Measurements from ENCODE around the gene JAK1. TPM values are rescaled to one million over a fixed set of nuclear protein-coding genes. Genes with fewer than 3 reads are reported as not detected.

JAK1 gene
- total RNA-seq, 1 experiment from 2014 or later: 138 TPM

DNA sequence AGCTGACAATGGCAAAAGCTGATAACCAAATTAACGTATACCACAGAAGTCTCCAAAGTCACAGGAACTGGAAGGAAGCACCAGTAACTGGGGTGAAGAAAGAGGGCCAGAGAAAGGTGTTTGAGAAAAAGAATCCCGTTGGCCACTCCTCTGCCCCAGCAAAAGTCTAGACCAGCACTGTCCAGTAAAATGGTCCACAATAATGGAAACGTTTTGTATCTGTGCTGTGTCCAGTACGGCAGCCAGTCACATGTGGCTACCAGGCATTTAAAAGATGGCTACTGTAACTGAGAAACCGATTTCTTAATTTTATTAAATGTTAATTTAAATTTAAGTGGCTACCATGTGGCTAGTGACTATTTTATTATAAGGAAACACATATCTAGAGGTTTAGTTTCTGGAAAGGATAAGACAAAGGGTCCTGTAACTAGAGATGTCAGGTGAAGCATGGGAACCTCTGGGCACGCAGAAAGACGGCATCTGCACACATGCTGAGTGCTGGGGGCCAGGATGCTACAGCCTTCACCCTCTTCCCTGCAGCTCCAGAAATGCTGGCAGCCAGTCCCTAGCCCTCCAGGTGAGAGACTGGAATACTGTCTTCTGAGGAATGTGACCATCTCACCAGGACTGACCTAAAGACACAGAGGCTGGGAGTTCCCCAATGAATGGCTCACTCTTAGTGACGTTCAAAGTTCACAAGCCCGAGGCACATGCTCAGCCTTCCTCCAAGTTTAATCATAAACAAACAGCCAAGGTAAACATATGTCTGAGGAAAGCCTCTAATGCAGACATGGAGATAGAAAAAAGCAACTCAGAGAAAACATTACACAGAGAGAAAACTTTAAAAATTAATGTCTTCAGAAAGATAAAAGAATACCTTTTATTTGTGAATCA lies 50.7 kb downstream of the JAK1 start:
- DNase-seq (ENCODE audit: low read depth, low spot score): no peak

DNA sequence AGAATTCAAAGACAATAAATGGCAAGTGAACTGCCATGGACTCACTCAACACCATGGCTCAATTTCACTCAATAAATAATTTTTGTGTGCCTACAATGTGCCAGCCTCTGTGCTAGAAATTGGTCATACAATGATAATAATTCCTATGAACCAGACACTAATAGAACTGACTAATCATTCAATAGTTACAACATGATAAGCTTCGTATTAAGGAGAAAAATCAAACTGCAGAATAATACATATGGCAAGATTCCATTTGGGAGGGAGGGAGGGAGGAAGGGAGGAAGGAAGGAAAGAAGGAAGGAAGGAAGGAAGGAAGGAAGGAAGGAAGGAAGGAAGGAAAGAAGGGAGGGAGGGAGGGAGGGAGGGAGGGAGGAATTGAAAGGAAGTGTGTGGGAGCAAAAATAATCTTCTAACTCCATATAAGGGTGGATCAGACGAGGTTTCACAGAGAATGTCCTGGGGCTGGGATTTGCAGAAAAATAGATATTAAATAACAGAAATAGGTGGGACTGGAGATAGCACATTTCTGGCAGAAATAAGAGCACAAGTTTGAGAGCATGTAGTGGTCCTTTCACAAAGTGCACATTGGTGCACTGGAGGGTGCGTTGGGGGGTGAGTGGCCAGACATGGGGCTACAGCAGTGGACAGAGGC lies 52.9 kb downstream of the JAK1 start:
- Histone ChIP-seq H3K4me1 (ENCODE audit: control insufficient read depth, insufficient read depth, low read length) (peaks cover 57% of the 10 kb centered on the region), H3K36me3 (ENCODE audit: control insufficient read depth, insufficient read depth, low read length) (no peaks in the 10 kb centered on the region), H3K9me3 (ENCODE audit: control insufficient read depth, insufficient read depth, low read depth, low read length) (no peaks in the 10 kb centered on the region), H3K27ac (ENCODE audit: low read length) (no peak overlapping the region), H3K27me3 (ENCODE audit: control insufficient read depth, insufficient read depth, low read length) (no peaks in the 10 kb centered on the region), H3K4me3 (ENCODE audit: low read depth in 2 of 2, low read length in 2 of 2) (no peak overlapping the region)
- CTCF ChIA-PET: no interaction called here
- in situ Hi-C loops (cut with HindIII; ENCODE audit: low pct_unique_long_range_greater_than_20kb, low sequenced_read_pairs): no loop called here
- ATAC-seq (no peak), DNase-seq (ENCODE audit: low read depth, low spot score) (no peak)
- BruUV-seq (replicated peaks): no TSS peak
- TF ChIP-seq CTCF (IDR thresholded peaks at IDR 0.05): no peak
- TF ChIP-seq TCF7L2 (IDR thresholded peaks at IDR 0.05; ENCODE audit: low read depth, low read length): no peak
- TF ChIP-seq, protein P1, sequence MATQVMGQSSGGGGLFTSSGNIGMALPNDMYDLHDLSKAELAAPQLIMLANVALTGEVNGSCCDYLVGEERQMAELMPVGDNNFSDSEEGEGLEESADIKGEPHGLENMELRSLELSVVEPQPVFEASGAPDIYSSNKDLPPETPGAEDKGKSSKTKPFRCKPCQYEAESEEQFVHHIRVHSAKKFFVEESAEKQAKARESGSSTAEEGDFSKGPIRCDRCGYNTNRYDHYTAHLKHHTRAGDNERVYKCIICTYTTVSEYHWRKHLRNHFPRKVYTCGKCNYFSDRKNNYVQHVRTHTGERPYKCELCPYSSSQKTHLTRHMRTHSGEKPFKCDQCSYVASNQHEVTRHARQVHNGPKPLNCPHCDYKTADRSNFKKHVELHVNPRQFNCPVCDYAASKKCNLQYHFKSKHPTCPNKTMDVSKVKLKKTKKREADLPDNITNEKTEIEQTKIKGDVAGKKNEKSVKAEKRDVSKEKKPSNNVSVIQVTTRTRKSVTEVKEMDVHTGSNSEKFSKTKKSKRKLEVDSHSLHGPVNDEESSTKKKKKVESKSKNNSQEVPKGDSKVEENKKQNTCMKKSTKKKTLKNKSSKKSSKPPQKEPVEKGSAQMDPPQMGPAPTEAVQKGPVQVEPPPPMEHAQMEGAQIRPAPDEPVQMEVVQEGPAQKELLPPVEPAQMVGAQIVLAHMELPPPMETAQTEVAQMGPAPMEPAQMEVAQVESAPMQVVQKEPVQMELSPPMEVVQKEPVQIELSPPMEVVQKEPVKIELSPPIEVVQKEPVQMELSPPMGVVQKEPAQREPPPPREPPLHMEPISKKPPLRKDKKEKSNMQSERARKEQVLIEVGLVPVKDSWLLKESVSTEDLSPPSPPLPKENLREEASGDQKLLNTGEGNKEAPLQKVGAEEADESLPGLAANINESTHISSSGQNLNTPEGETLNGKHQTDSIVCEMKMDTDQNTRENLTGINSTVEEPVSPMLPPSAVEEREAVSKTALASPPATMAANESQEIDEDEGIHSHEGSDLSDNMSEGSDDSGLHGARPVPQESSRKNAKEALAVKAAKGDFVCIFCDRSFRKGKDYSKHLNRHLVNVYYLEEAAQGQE (IDR thresholded peaks at IDR 0.05; ENCODE audit: insufficient read depth in 1 of 2, low read depth in 2 of 2, low read length in 1 of 2): no peak
- no peak for TF ChIP-seq SIN3A (IDR thresholded peaks at IDR 0.05; ENCODE audit: borderline replicate concordance, insufficient read depth, low read depth, low read length)
- no peak for TF ChIP-seq POLR2AphosphoS5 (IDR thresholded peaks at IDR 0.05; ENCODE audit: low read depth, low read length)
- intact Hi-C loops (cut with micrococcal nuclease; ENCODE audit: unreplicated experiment): no loop called here
- POLR2A ChIA-PET: no interaction called here

More for the DNA sequence above, 50.7 kb downstream of the JAK1 start:
- Histone ChIP-seq H3K9me3 (ENCODE audit: control insufficient read depth, insufficient read depth, low read depth, low read length) (no peaks in the 10 kb centered on the region), H3K27me3 (ENCODE audit: control insufficient read depth, insufficient read depth, low read length) (no peaks in the 10 kb centered on the region), H3K27ac (ENCODE audit: low read length) (peak overlapping the region; percentile 84), H3K36me3 (ENCODE audit: control insufficient read depth, insufficient read depth, low read length) (no peaks in the 10 kb centered on the region), H3K4me1 (ENCODE audit: control insufficient read depth, insufficient read depth, low read length) (peaks cover 58% of the 10 kb centered on the region), H3K4me3 (ENCODE audit: low read depth in 2 of 2, low read length in 2 of 2) (peak overlapping the region; percentile 2 to 40; a peak in 3 of 4 replicates)
- in situ Hi-C loops (cut with HindIII; ENCODE audit: low pct_unique_long_range_greater_than_20kb, low sequenced_read_pairs): no loop called here
- intact Hi-C loops (cut with micrococcal nuclease; ENCODE audit: unreplicated experiment): no loop called here
- POLR2A ChIA-PET: interaction anchor here (0.6 kb wide), 2 partner anchors 19 to 243 kb away, joined by 4 to 9 read pairs; no protein-coding TSS in a partner anchor
- TSS peak; percentile 4 for BruUV-seq (replicated peaks)
- CTCF ChIA-PET: no interaction called here
- ATAC-seq: peak; percentile 92
- TF ChIP-seq POLR2AphosphoS5 (IDR thresholded peaks at IDR 0.05; ENCODE audit: low read depth, low read length) (peak; percentile 61; the same call in 1 of the 2 replicates), TCF7L2 (IDR thresholded peaks at IDR 0.05; ENCODE audit: low read depth, low read length) (peak; percentile 50), SIN3A (IDR thresholded peaks at IDR 0.05; ENCODE audit: borderline replicate concordance, insufficient read depth, low read depth, low read length) (no peak), CTCF (IDR thresholded peaks at IDR 0.05) (no peak)
- TF ChIP-seq, protein P1 (IDR thresholded peaks at IDR 0.05; ENCODE audit: insufficient read depth in 1 of 2, low read depth in 2 of 2, low read length in 1 of 2): no peak

All from Panc1 (cell line).